IMR-90 (cell line): Measurements from ENCODE around the gene NFIA. TPM values are rescaled to one million over a fixed set of nuclear protein-coding genes. Genes with fewer than 3 reads are reported as not detected.

Experiments used
- ATAC-seq: fragments of 200-7000 bp; cut with Tn5 transposase; 2 replicates; pipeline ENCODE4 v1.9.1; 2020; ENCODE audit warnings: low read depth, mild to moderate bottlenecking, moderate library complexity
- BruUV-seq: library from RNA; stranded (reverse); fragments of 400-500 nt; replicated peaks from 2 replicates; lab custom pipeline; 2021; lab: Mats Ljungman, UMichigan
- CTCF ChIA-PET: fragments of 300-600 bp; formaldehyde crosslinking; extraction: SDS; loops from one replicate; lab custom pipeline; 2021; ENCODE audit warnings: antibody characterized with exemption; lab: Yijun Ruan, JAX
- POLR2A ChIA-PET: fragments of 300-600 bp; sonication (Branson Sonifier 250); formaldehyde crosslinking; loops from one replicate; lab custom pipeline; 2022; ENCODE audit warnings: antibody characterized with exemption; ENCODE audit not compliant: unreplicated experiment; lab: Charles Lee
- DNase-seq: peaks from one replicate; pipeline ENCODE4 v3.0.0; 2013
- H2AFZ ChIP-seq: replicated peaks from 2 replicates; pipeline ENCODE3; 2013; ENCODE audit warnings: low read length, mild to moderate bottlenecking; ENCODE audit not compliant: poor library complexity
- H2AK5ac ChIP-seq: 2 replicates; pipeline ENCODE4 v1.6.1; 2013; ENCODE audit warnings: low read depth, low read length, inconsistent platforms
- H2AK9ac ChIP-seq: replicated peaks from 2 replicates; pipeline ENCODE3; 2013; ENCODE audit warnings: mild to moderate bottlenecking, low read depth, low read length, moderate library complexity; ENCODE audit not compliant: poor library complexity
- H2BK120ac ChIP-seq: 2 replicates; pipeline ENCODE4 v1.6.1; 2013; ENCODE audit warnings: low read depth, low read length, inconsistent platforms
- H2BK15ac ChIP-seq: 3 replicates; pipeline ENCODE4 v1.6.1; 2013; ENCODE audit warnings: low read depth, low read length, inconsistent platforms
- H2BK20ac ChIP-seq: 2 replicates; pipeline ENCODE4 v1.6.1; 2013; ENCODE audit warnings: low read depth, mild to moderate bottlenecking, inconsistent platforms, low read length, moderate library complexity
- H2BK5ac ChIP-seq: 2 replicates; pipeline ENCODE4 v1.6.1; 2013; ENCODE audit warnings: mild to moderate bottlenecking, low read depth, low read length, inconsistent platforms; ENCODE audit not compliant: poor library complexity, severe bottlenecking
- H3K14ac ChIP-seq: replicated peaks from 2 replicates; pipeline ENCODE4 v1.6.1; 2013; ENCODE audit warnings: low read depth, low read length, inconsistent platforms
- H3K18ac ChIP-seq: 2 replicates; pipeline ENCODE4 v1.6.1; 2013; ENCODE audit warnings: low read depth, low read length, control low read depth
- H3K23ac ChIP-seq: 2 replicates; pipeline ENCODE4 v1.6.1; 2013; ENCODE audit warnings: low read depth, low read length, inconsistent platforms
- H3K27ac ChIP-seq: 2 replicates; pipeline ENCODE4 v1.5.1; 2013; ENCODE audit warnings: mild to moderate bottlenecking, control low read depth, low read length; ENCODE audit not compliant: insufficient read depth
- H3K27me3 ChIP-seq: 2 replicates; pipeline ENCODE4 v1.6.1; 2013; ENCODE audit warnings: low read length; ENCODE audit not compliant: control insufficient read depth, insufficient read depth
- H3K36me3 ChIP-seq: 2 replicates; pipeline ENCODE4 v1.6.1; 2013; ENCODE audit warnings: low read length, mixed read lengths; ENCODE audit not compliant: control insufficient read depth, insufficient read depth
- H3K4ac ChIP-seq: 2 replicates; pipeline ENCODE4 v1.6.1; 2013; ENCODE audit warnings: low read depth, low read length, inconsistent platforms
- H3K4me1 ChIP-seq: 2 replicates; pipeline ENCODE4 v1.6.1; 2013; ENCODE audit warnings: low read length, mixed read lengths; ENCODE audit not compliant: control insufficient read depth, insufficient read depth
- H3K4me2 ChIP-seq: 2 replicates; pipeline ENCODE4 v1.6.1; 2013; ENCODE audit warnings: low read depth, mild to moderate bottlenecking, control low read depth, low read length, moderate library complexity
- H3K4me3 ChIP-seq: 2 replicates; pipeline ENCODE4 v1.5.1; 2013; ENCODE audit warnings: low read depth, mild to moderate bottlenecking, control low read depth, low read length, moderate library complexity; ENCODE audit not compliant: insufficient read depth
- H3K56ac ChIP-seq: 2 replicates; pipeline ENCODE4 v1.6.1; 2013; ENCODE audit warnings: low read length, inconsistent platforms; ENCODE audit not compliant: insufficient read depth; ENCODE audit errors: extremely low read depth
- H3K79me1 ChIP-seq, 2 experiments: 2 replicates each; pipeline ENCODE4 v1.6.1; 2013; ENCODE audit warnings: low read length in 2 of 2, inconsistent platforms in 1 of 2, low read depth in 1 of 2
- H3K9ac ChIP-seq: 2 replicates; pipeline ENCODE4 v1.6.1; 2013; ENCODE audit warnings: low read depth, low read length, control low read depth
- H3K9me1 ChIP-seq: 2 replicates; pipeline ENCODE4 v1.6.1; 2013; ENCODE audit warnings: low read length, inconsistent platforms; ENCODE audit not compliant: insufficient read depth
- H3K9me3 ChIP-seq: 2 replicates; pipeline ENCODE4 v1.6.1; 2013; ENCODE audit warnings: low read length; ENCODE audit not compliant: control insufficient read depth, insufficient read depth
- H4K20me1 ChIP-seq: 2 replicates; pipeline ENCODE4 v1.6.1; 2013; ENCODE audit warnings: low read length, inconsistent platforms; ENCODE audit not compliant: insufficient read depth
- H4K5ac ChIP-seq: 2 replicates; pipeline ENCODE4 v1.6.1; 2013; ENCODE audit warnings: mild to moderate bottlenecking, low read depth, low read length, control low read depth
- H4K8ac ChIP-seq, 2 experiments: 2 replicates each; pipeline ENCODE4 v1.6.1; 2013; ENCODE audit warnings: low read depth in 2 of 2, low read length in 2 of 2, control low read depth in 1 of 2, inconsistent platforms in 1 of 2
- H4K91ac ChIP-seq: 2 replicates; pipeline ENCODE4 v1.6.1; 2013; ENCODE audit warnings: low read depth, low read length, inconsistent platforms; ENCODE audit not compliant: insufficient read depth
- BHLHE40 ChIP-seq: fragments of 150-350 bp; IDR thresholded peaks from 2 replicates; pipeline ENCODE4 v1.6.1; 2016; ENCODE audit warnings: mild to moderate bottlenecking, low read depth, low read length
- CEBPB ChIP-seq: IDR thresholded peaks from 2 replicates; pipeline ENCODE4 v1.6.1; 2012; ENCODE audit warnings: low read depth, low read length, improper control_type of control experiment
- CHD1 ChIP-seq: IDR thresholded peaks from 2 replicates; pipeline ENCODE4 v1.6.1; 2012; ENCODE audit warnings: low read depth, low read length, improper control_type of control experiment
- ELK1 ChIP-seq: fragments of 150-350 bp; IDR thresholded peaks from 2 replicates; pipeline ENCODE4 v1.6.1; 2016; ENCODE audit warnings: low read depth, mild to moderate bottlenecking, low read length, moderate library complexity, borderline replicate concordance
- FOS ChIP-seq: fragments of 150-350 bp; IDR thresholded peaks from 2 replicates; pipeline ENCODE4 v1.6.1; 2016; ENCODE audit warnings: low read depth, low read length
- MAFK ChIP-seq: IDR thresholded peaks from 2 replicates; pipeline ENCODE4 v1.6.1; 2012; ENCODE audit warnings: low read depth, low read length, improper control_type of control experiment
- MAZ ChIP-seq: IDR thresholded peaks from 2 replicates; pipeline ENCODE4 v1.6.1; 2012; ENCODE audit warnings: low read depth, mild to moderate bottlenecking, low read length, improper control_type of control experiment, moderate library complexity, borderline replicate concordance
- MXI1 ChIP-seq: IDR thresholded peaks from 2 replicates; pipeline ENCODE4 v1.6.1; 2012; ENCODE audit warnings: low read depth, mild to moderate bottlenecking, low read length, moderate library complexity, borderline replicate concordance
- NFE2L2 ChIP-seq: fragments of 150-350 bp; IDR thresholded peaks from 2 replicates; pipeline ENCODE4 v1.6.1; 2016; ENCODE audit warnings: low read depth, mild to moderate bottlenecking, low read length
- POLR2A ChIP-seq: IDR thresholded peaks from 2 replicates; pipeline ENCODE4 v1.6.1; 2012; ENCODE audit warnings: mild to moderate bottlenecking, low read depth, low read length
- RAD21 ChIP-seq: IDR thresholded peaks from 2 replicates; pipeline ENCODE4 v1.6.1; 2012; ENCODE audit warnings: low read length, improper control_type of control experiment
- RCOR1 ChIP-seq: IDR thresholded peaks from 2 replicates; pipeline ENCODE4 v1.6.1; 2012; ENCODE audit warnings: mild to moderate bottlenecking, low read length, improper control_type of control experiment; ENCODE audit not compliant: insufficient replicate concordance
- RFX5 ChIP-seq: IDR thresholded peaks from 2 replicates; pipeline ENCODE4 v1.8.0; 2012; ENCODE audit warnings: low read depth, mild to moderate bottlenecking, low read length, moderate library complexity
- SMC3 ChIP-seq: fragments of 150-350 bp; IDR thresholded peaks from 2 replicates; pipeline ENCODE4 v1.6.1; 2016; ENCODE audit warnings: low read depth, mild to moderate bottlenecking, antibody characterized with exemption, low read length, moderate library complexity
- USF2 ChIP-seq: fragments of 150-350 bp; IDR thresholded peaks from 2 replicates; pipeline ENCODE4 v1.6.1; 2017; ENCODE audit warnings: mild to moderate bottlenecking, antibody characterized with exemption, low read length, low read depth
- WGBS, 2 experiments: methylation state at CpG; one replicate each; pipeline versions ENCODE4 v1.1.5 to v1.1.7; 2013; ENCODE audit warnings: missing lambda C conversion rate in 2 of 2; ENCODE audit not compliant: insufficient read length in 1 of 2; ENCODE audit errors: extremely low coverage in 2 of 2; 5-methylcytosine and 5-hydroxymethylcytosine counted together
- dilution Hi-C: fragments of 300-500 bp; cut with HindIII; formaldehyde crosslinking; loops from one replicate; pipeline ENCODE4 v1.14.3; 2018; ENCODE audit warnings: low sequenced_read_pairs; ENCODE audit not compliant: unreplicated experiment
- in situ Hi-C: fragments of 300-500 bp; cut with MboI; formaldehyde crosslinking; loops from 3 replicates; pipeline ENCODE4 v1.14.3; 2019; ENCODE audit warnings: low sequenced_read_pairs, inconsistent platforms, mixed read lengths
- intact Hi-C: fragments of 100-400 bp; cut with micrococcal nuclease; formaldehyde crosslinking; loops from 2 replicates; pipeline ENCODE4 v1.10.0; 2022
- polyA plus RNA-seq, 3 experiments: library from polyadenylated mRNA; depleted of rRNA; stranded (reverse); fragments of >200 nt; gene quantifications; 2 replicates each; pipeline ENCODE4 v1.2.3, GENCODE V29; 2012; ENCODE audit warnings: low replicate concordance in 1 of 3
- total RNA-seq: library from RNA; depleted of rRNA; stranded (reverse); fragments of >200 nt; gene quantifications from 2 replicates; pipeline ENCODE4 v1.2.3, GENCODE V29; 2012
- TF ChIP-seq, protein P1 (sequence below): conservative IDR thresholded peaks from 2 replicates; pipeline ENCODE4 v1.5.1; 2012; ENCODE audit warnings: mild to moderate bottlenecking, low read depth, low read length, improper control_type of control experiment

The NFIA gene
- total and polyA plus RNA-seq, 2 of the 4 experiments (the other 2 are of a cell fraction): 1.6 to 2.2 TPM

GRCh38 chr1:61424382-61424781 lies 342.0 kb downstream of the NFIA start:
- no TSS peak for BruUV-seq
- Histone ChIP-seq H3K14ac (no peak overlapping the region), H2BK5ac (no peak overlapping the region), H2AK9ac (no peak overlapping the region), H3K23ac (no peak overlapping the region), H3K9ac (no peak overlapping the region), H3K4me1 (no peaks in the 10 kb centered on the region), H3K27me3 (no peaks in the 10 kb centered on the region), H3K18ac (no peak overlapping the region), H3K27ac (no peak overlapping the region), H4K91ac (no peak overlapping the region), H4K20me1 (no peaks in the 10 kb centered on the region), H2BK120ac (no peak overlapping the region), H2AK5ac (no peak overlapping the region), H2BK15ac (no peak overlapping the region), H4K8ac (no peak overlapping the region), H2AFZ (no peak overlapping the region), H3K56ac (no peak overlapping the region), H3K4me3 (no peak overlapping the region), H3K9me1 (no peaks in the 10 kb centered on the region), H3K4ac (no peak overlapping the region), H3K79me1 (no peaks in the 10 kb centered on the region), H3K36me3 (no peaks in the 10 kb centered on the region), H2BK20ac (no peak overlapping the region), H4K5ac (no peak overlapping the region), H3K4me2 (no peak overlapping the region), H3K9me3 (no peaks in the 10 kb centered on the region)
- CTCF ChIA-PET: interaction anchor here (0.9 kb wide), 1 partner anchor 12 kb away, joined by 3 read pairs; no protein-coding TSS in a partner anchor
- dilution Hi-C loops: no loop called here
- intact Hi-C loops: no loop called here
- DNase-seq: no peak
- TF ChIP-seq MAZ (no peak), MAFK (no peak), CEBPB (no peak), ELK1 (no peak), SMC3 (no peak), RCOR1 (no peak), USF2 (no peak), FOS (no peak), NFE2L2 (no peak), RFX5 (no peak), RAD21 (no peak), BHLHE40 (no peak), POLR2A (no peak), MXI1 (no peak), CHD1 (no peak)
- TF ChIP-seq, protein P1, sequence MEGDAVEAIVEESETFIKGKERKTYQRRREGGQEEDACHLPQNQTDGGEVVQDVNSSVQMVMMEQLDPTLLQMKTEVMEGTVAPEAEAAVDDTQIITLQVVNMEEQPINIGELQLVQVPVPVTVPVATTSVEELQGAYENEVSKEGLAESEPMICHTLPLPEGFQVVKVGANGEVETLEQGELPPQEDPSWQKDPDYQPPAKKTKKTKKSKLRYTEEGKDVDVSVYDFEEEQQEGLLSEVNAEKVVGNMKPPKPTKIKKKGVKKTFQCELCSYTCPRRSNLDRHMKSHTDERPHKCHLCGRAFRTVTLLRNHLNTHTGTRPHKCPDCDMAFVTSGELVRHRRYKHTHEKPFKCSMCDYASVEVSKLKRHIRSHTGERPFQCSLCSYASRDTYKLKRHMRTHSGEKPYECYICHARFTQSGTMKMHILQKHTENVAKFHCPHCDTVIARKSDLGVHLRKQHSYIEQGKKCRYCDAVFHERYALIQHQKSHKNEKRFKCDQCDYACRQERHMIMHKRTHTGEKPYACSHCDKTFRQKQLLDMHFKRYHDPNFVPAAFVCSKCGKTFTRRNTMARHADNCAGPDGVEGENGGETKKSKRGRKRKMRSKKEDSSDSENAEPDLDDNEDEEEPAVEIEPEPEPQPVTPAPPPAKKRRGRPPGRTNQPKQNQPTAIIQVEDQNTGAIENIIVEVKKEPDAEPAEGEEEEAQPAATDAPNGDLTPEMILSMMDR: no peak
- ATAC-seq: no peak
- 85% methylated on average over 3 of the region's 3 CpGs; no CpG with 5 or more reads in 1 of the 2 experiments for WGBS, 2 experiments
- POLR2A ChIA-PET: no interaction called here
- in situ Hi-C loops: no loop called here
